Transverse colon (tissue), 4 donors: Measurements from ENCODE around the gene SUDS3. TPM values are rescaled to one million over a fixed set of nuclear protein-coding genes. Genes with fewer than 3 reads are reported as not detected.

ENCODE experiments used
- DNase-seq: peaks from one replicate; pipeline ENCODE4 v3.0.0-alpha.2; 2019
- H3K27ac ChIP-seq, 4 donors: fragments of 200-600 bp; sonication (generic); 2 replicates each; pipeline ENCODE4 v1.5.1; 2016 to 2018; ENCODE audit warnings: inconsistent platforms in 4 of 4
- H3K27me3 ChIP-seq: fragments of 200-600 bp; sonication (generic); 2 replicates; pipeline ENCODE4 v1.5.1; 2017; ENCODE audit warnings: inconsistent platforms
- H3K36me3 ChIP-seq, 4 donors: fragments of 200-600 bp; sonication (generic); 2 replicates each; pipeline ENCODE4 v1.5.1; 2017 to 2019; ENCODE audit warnings: inconsistent platforms in 4 of 4
- H3K4me1 ChIP-seq, 4 donors: fragments of 200-600 bp; sonication (generic); 2 replicates each; pipeline ENCODE4 v1.5.1; 2017 to 2020; ENCODE audit warnings: inconsistent platforms in 4 of 4
- H3K4me3 ChIP-seq, 4 donors: fragments of 200-600 bp; sonication (generic); 1 replicate in 1 of 4; 2 replicates in 3 of 4; pipeline versions ENCODE4 v1.5.1 to v1.6.1; 2017 to 2019; ENCODE audit warnings: inconsistent platforms in 4 of 4
- H3K9me3 ChIP-seq, 2 donors: fragments of 200-600 bp; sonication (generic); 2 replicates each; pipeline ENCODE4 v1.5.1; 2017 to 2019; ENCODE audit warnings: inconsistent platforms in 2 of 2
- EP300 ChIP-seq: sonication (generic); formaldehyde crosslinking; IDR thresholded peaks from one replicate; pipeline ENCODE4 v1.6.1; 2017; ENCODE audit warnings: antibody characterized with exemption, low read depth
- POLR2A ChIP-seq: fragments of 450-650 bp; IDR thresholded peaks from one replicate; pipeline ENCODE4 v1.6.1; 2016; ENCODE audit warnings: antibody characterized with exemption, mild to moderate bottlenecking, moderate library complexity
- POLR2AphosphoS5 ChIP-seq, 3 donors: sonication (generic); formaldehyde crosslinking; IDR thresholded peaks; one replicate each; pipeline ENCODE4 v1.6.1; 2016; ENCODE audit warnings: antibody characterized with exemption in 3 of 3
- WGBS, 2 donors: methylation state at CpG; one replicate each; pipeline ENCODE4 v1.1.5; 2018; ENCODE audit warnings: low coverage in 1 of 2; 5-methylcytosine and 5-hydroxymethylcytosine counted together
- in situ Hi-C, 4 donors: fragments of 200-750 bp; cut with MboI; loops; one replicate each; pipeline versions ENCODE4 v1.15.0 to v1.15.1; 2017; ENCODE audit warnings: low sequenced_read_pairs in 3 of 4, low pct_ligation_motif_present in 1 of 4, low pct_unique_long_range_greater_than_20kb in 1 of 4
- intact Hi-C: fragments of 100-400 bp; cut with DNase I; formaldehyde crosslinking; loops from one replicate; pipeline ENCODE4 v1.15.1; 2023; ENCODE audit warnings: low total_unique reads
- total RNA-seq, 4 donors: library from RNA; depleted of rRNA; stranded (reverse); fragments of >200 nt; gene quantifications; one replicate each; pipeline ENCODE4 v1.1.0, GENCODE V29; 2016
- TF ChIP-seq, protein P1 (sequence below), 5 experiments: fragments of 200-600 bp in 3 of 5; fragments of 450-650 bp in 2 of 5; sonication (generic) in 3 of 5; IDR thresholded peaks; 1 replicate in 2 of 5; 2 replicates in 3 of 5; pipeline ENCODE4 v1.5.1; 2016 to 2017; ENCODE audit warnings: antibody characterized with exemption in 5 of 5, inconsistent platforms in 3 of 5, mild to moderate bottlenecking in 2 of 5, moderate library complexity in 1 of 5

Gene SUDS3
- total RNA-seq, 4 donors from 2014 or later = 27.5 to 63.4 (median 45.7) TPM

DNA sequence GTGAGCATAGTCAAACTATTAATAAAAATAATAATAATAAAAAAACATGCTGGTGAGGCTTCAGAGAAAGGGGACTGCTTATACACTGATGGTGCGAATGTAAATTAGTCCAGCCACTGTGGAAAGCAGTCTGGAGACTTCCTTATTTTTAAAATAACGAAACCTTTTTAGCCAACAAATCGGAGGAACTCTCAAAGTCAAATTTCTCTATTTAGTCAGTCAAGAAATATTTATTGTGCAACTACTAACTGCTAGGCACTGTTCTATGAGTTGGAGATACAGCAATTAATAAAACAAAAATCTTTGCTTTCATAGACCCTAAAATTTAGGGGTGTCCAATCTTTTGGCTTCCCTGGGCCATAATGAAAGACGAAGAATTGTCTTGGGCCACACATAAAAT lies 14.5 kb upstream of the SUDS3 start:
- no peaks in the 10 kb centered on the region for H3K9me3 ChIP-seq
- no peak for DNase-seq
- in situ Hi-C loops (loop anchor here in 1 of 4 donors (25.0 kb wide), 1 partner anchor 175 kb away; no protein-coding TSS in a partner anchor), intact Hi-C loops (no loop called here)
- no peak overlapping the region for H3K27ac ChIP-seq
- H3K27me3 ChIP-seq = no peaks in the 10 kb centered on the region
- H3K36me3 ChIP-seq = no peaks in the 10 kb centered on the region
- WGBS, 2 donors = 82 to 91% methylated on average over 4 of the region's 4 CpGs
- H3K4me1 ChIP-seq = peaks cover 14 to 24% (median 19%) of the 10 kb centered on the region in 4 donors
- no peak overlapping the region for H3K4me3 ChIP-seq
- TF ChIP-seq POLR2AphosphoS5 (IDR thresholded peaks at IDR 0.05) = no peak
- TF ChIP-seq POLR2A = no peak
- TF ChIP-seq, protein P1, sequence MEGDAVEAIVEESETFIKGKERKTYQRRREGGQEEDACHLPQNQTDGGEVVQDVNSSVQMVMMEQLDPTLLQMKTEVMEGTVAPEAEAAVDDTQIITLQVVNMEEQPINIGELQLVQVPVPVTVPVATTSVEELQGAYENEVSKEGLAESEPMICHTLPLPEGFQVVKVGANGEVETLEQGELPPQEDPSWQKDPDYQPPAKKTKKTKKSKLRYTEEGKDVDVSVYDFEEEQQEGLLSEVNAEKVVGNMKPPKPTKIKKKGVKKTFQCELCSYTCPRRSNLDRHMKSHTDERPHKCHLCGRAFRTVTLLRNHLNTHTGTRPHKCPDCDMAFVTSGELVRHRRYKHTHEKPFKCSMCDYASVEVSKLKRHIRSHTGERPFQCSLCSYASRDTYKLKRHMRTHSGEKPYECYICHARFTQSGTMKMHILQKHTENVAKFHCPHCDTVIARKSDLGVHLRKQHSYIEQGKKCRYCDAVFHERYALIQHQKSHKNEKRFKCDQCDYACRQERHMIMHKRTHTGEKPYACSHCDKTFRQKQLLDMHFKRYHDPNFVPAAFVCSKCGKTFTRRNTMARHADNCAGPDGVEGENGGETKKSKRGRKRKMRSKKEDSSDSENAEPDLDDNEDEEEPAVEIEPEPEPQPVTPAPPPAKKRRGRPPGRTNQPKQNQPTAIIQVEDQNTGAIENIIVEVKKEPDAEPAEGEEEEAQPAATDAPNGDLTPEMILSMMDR (IDR thresholded peaks at IDR 0.05) = no peak
- TF ChIP-seq EP300 = no peak

- TF ChIP-seq POLR2A = no peak
- no peak for TF ChIP-seq POLR2AphosphoS5 (IDR thresholded peaks at IDR 0.05)
- TF ChIP-seq EP300 = no peak
- TF ChIP-seq, protein P1 (IDR thresholded peaks at IDR 0.05) = no peak
- in situ Hi-C loops = loop anchor here in 1 of 4 donors (25.0 kb wide), 1 partner anchor 182 kb away; no protein-coding TSS in a partner anchor
- intact Hi-C loops = no loop called here
- Histone ChIP-seq H3K9me3 (no peaks in the 10 kb centered on the region), H3K36me3 (no peaks in the 10 kb centered on the region), H3K27me3 (no peaks in the 10 kb centered on the region), H3K4me1 (peaks cover 11 to 23% (median 13%) of the 10 kb centered on the region in 4 donors), H3K4me3 (no peak overlapping the region), H3K27ac (no peak overlapping the region)
- WGBS, 2 donors = 84 to 95% methylated on average over 3 to 4 of the region's 4 CpGs
- no peak for DNase-seq
Measured at GRCh38 chr12:118368821-118369220, 7.5 kb upstream of the SUDS3 start.

DNA sequence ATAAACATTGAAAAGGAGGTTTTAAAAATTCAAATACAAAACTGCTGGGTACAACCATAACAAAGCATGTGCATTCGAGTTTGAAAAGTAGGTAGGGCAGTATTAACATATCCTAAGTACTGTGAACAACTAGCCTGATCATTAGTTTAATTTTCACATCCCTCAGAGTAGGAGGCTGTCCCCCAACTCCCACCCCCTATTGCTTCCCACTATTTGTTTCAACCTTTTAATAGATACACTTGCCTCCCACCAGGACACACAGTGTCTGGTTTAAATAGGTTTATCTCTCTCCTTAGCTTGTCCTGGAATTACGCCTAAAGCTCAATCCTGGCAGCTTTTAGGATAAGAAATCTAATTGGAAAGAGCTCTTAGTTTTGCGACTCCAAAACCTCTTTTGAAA lies 5.8 kb upstream of the SUDS3 start:
- DNase-seq = no peak
- H3K36me3 ChIP-seq = no peaks in the 10 kb centered on the region
- H3K4me3 ChIP-seq = peak overlapping the region in 3 of 4 donors; percentile 86 to 94 (median 90)
- intact Hi-C loops (no loop called here), in situ Hi-C loops (loop anchor here in 2 of 4 donors (10.0 to 25.0 kb wide), 2 partner anchors 183 to 186 kb away; no protein-coding TSS in a partner anchor)
- peaks cover 14 to 34% (median 22%) of the 10 kb centered on the region in 4 donors for H3K4me1 ChIP-seq
- WGBS, 2 donors = 32 to 43% methylated on average over 3 of the region's 3 CpGs
- peak overlapping the region in 1 of 4 donors; percentile 89 for H3K27ac ChIP-seq
- H3K27me3 ChIP-seq = no peaks in the 10 kb centered on the region
- no peaks in the 10 kb centered on the region for H3K9me3 ChIP-seq
- no peak for TF ChIP-seq EP300
- TF ChIP-seq, protein P1 (IDR thresholded peaks at IDR 0.05) = no peak

- H3K27me3 ChIP-seq = no peaks in the 10 kb centered on the region
- DNase-seq = peak; percentile 26
- intact Hi-C loops (no loop called here), in situ Hi-C loops (loop anchor here in 2 of 4 donors (10.0 to 25.0 kb wide), 2 partner anchors 184 to 187 kb away; no protein-coding TSS in a partner anchor)
- peaks cover 14 to 38% (median 24%) of the 10 kb centered on the region in 4 donors for H3K4me1 ChIP-seq
- H3K9me3 ChIP-seq = no peaks in the 10 kb centered on the region
- no peaks in the 10 kb centered on the region for H3K36me3 ChIP-seq
- peak overlapping the region; percentile 85 to 95 (median 92) for H3K27ac ChIP-seq
- H3K4me3 ChIP-seq = peak overlapping the region; percentile 86 to 94 (median 88)
- no peak for TF ChIP-seq POLR2AphosphoS5 (IDR thresholded peaks at IDR 0.05)
- TF ChIP-seq EP300 = no peak
- TF ChIP-seq, protein P1 (IDR thresholded peaks at IDR 0.05) = no peak
- TF ChIP-seq POLR2A = no peak
- 1 to 2% methylated on average over 8 to 49 of the region's 60 CpGs for WGBS, 2 donors
Measured at GRCh38 chr12:118371321-118372282, 4.8 kb upstream of the SUDS3 start.
